ENCODE measurements around the gene ROBO4. TPM values are rescaled to one million over a fixed set of nuclear protein-coding genes. Genes with fewer than 3 reads are reported as not detected.
A peak's percentile ranks its signal among the peaks of the same experiment; 100 is the strongest.

Gene ROBO4
- total and polyA plus RNA-seq, 2 experiments from 2014 or later: not detected

- peak overlapping the region; percentile 65 for H3K4me3 Mint-ChIP-seq
- H3K27ac Mint-ChIP-seq: no peak overlapping the region
- H2AFZ ChIP-seq: peak overlapping the region; percentile 78
- no peaks in the 10 kb centered on the region for H3K36me3 ChIP-seq (ENCODE audit: insufficient read depth)
- no peaks in the 10 kb centered on the region for H3F3A ChIP-seq (replicated peaks; ENCODE audit: low read depth)
- peak; percentile 18 for ATAC-seq
- H4K20me1 ChIP-seq (replicated peaks; ENCODE audit: insufficient read depth): peaks cover 26% of the 10 kb centered on the region
- H3K27me3 ChIP-seq (ENCODE audit: insufficient read depth): peaks cover 100% of the 10 kb centered on the region
- no peak overlapping the region for H3K27ac ChIP-seq (ENCODE audit: low read depth)
- no peaks in the 10 kb centered on the region; the same call in 2 of the 3 replicates for H3K9me3 Mint-ChIP-seq
- H3K4me1 ChIP-seq (ENCODE audit: insufficient read depth): peaks cover 17% of the 10 kb centered on the region; the same call in 1 of the 2 replicates
- TF ChIP-seq CREB1 (CRISPR knock-in tag; IDR thresholded peaks at IDR 0.05; ENCODE audit: low read depth) (no peak), EZH2 (IDR thresholded peaks at IDR 0.05; ENCODE audit: low read depth, unreplicated experiment) (peak; percentile 93), EZH2phosphoT487 (IDR thresholded peaks at IDR 0.05; ENCODE audit: unreplicated experiment) (peak; percentile 53)
- TF ChIP-seq, protein P1, sequence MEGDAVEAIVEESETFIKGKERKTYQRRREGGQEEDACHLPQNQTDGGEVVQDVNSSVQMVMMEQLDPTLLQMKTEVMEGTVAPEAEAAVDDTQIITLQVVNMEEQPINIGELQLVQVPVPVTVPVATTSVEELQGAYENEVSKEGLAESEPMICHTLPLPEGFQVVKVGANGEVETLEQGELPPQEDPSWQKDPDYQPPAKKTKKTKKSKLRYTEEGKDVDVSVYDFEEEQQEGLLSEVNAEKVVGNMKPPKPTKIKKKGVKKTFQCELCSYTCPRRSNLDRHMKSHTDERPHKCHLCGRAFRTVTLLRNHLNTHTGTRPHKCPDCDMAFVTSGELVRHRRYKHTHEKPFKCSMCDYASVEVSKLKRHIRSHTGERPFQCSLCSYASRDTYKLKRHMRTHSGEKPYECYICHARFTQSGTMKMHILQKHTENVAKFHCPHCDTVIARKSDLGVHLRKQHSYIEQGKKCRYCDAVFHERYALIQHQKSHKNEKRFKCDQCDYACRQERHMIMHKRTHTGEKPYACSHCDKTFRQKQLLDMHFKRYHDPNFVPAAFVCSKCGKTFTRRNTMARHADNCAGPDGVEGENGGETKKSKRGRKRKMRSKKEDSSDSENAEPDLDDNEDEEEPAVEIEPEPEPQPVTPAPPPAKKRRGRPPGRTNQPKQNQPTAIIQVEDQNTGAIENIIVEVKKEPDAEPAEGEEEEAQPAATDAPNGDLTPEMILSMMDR (conservative IDR thresholded peaks at IDR 0.05; ENCODE audit: low read depth in 2 of 2): peak; percentile 75 to 78
- TF ChIP-seq, protein P2, sequence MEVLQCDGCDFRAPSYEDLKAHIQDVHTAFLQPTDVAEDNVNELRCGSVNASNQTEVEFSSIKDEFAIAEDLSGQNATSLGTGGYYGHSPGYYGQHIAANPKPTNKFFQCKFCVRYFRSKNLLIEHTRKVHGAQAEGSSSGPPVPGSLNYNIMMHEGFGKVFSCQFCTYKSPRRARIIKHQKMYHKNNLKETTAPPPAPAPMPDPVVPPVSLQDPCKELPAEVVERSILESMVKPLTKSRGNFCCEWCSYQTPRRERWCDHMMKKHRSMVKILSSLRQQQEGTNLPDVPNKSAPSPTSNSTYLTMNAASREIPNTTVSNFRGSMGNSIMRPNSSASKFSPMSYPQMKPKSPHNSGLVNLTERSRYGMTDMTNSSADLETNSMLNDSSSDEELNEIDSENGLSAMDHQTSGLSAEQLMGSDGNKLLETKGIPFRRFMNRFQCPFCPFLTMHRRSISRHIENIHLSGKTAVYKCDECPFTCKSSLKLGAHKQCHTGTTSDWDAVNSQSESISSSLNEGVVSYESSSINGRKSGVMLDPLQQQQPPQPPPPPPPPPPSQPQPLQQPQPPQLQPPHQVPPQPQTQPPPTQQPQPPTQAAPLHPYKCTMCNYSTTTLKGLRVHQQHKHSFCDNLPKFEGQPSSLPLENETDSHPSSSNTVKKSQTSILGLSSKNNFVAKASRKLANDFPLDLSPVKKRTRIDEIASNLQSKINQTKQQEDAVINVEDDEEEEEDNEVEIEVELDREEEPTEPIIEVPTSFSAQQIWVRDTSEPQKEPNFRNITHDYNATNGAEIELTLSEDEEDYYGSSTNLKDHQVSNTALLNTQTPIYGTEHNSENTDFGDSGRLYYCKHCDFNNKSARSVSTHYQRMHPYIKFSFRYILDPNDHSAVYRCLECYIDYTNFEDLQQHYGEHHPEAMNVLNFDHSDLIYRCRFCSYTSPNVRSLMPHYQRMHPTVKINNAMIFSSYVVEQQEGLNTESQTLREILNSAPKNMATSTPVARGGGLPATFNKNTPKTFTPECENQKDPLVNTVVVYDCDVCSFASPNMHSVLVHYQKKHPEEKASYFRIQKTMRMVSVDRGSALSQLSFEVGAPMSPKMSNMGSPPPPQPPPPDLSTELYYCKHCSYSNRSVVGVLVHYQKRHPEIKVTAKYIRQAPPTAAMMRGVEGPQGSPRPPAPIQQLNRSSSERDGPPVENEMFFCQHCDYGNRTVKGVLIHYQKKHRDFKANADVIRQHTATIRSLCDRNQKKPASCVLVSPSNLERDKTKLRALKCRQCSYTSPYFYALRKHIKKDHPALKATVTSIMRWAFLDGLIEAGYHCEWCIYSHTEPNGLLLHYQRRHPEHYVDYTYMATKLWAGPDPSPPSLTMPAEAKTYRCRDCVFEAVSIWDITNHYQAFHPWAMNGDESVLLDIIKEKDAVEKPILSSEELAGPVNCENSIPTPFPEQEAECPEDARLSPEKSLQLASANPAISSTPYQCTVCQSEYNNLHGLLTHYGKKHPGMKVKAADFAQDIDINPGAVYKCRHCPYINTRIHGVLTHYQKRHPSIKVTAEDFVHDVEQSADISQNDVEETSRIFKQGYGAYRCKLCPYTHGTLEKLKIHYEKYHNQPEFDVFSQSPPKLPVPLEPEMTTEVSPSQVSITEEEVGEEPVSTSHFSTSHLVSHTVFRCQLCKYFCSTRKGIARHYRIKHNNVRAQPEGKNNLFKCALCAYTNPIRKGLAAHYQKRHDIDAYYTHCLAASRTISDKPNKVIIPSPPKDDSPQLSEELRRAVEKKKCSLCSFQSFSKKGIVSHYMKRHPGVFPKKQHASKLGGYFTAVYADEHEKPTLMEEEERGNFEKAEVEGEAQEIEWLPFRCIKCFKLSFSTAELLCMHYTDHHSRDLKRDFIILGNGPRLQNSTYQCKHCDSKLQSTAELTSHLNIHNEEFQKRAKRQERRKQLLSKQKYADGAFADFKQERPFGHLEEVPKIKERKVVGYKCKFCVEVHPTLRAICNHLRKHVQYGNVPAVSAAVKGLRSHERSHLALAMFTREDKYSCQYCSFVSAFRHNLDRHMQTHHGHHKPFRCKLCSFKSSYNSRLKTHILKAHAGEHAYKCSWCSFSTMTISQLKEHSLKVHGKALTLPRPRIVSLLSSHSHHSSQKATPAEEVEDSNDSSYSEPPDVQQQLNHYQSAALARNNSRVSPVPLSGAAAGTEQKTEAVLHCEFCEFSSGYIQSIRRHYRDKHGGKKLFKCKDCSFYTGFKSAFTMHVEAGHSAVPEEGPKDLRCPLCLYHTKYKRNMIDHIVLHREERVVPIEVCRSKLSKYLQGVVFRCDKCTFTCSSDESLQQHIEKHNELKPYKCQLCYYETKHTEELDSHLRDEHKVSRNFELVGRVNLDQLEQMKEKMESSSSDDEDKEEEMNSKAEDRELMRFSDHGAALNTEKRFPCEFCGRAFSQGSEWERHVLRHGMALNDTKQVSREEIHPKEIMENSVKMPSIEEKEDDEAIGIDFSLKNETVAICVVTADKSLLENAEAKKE (CRISPR knock-in tag; IDR thresholded peaks at IDR 0.05): no peak
- no peaks in the 10 kb centered on the region for H3K79me2 ChIP-seq (replicated peaks; ENCODE audit: insufficient read depth)
- H3K4me2 ChIP-seq: peak overlapping the region; percentile 80
- peaks cover 100% of the 10 kb centered on the region for H3K27me3 Mint-ChIP-seq (ENCODE audit: insufficient read depth, low read depth, poor library complexity)
- peak overlapping the region; percentile 53 for H3K4me3 ChIP-seq
- peaks cover 39% of the 10 kb centered on the region for H3K4me1 Mint-ChIP-seq
- peak; percentile 69 for DNase-seq (ENCODE audit: low spot score)
- no peaks in the 10 kb centered on the region for H3K9me2 ChIP-seq (ENCODE audit: insufficient read depth)
- H3K36me3 Mint-ChIP-seq (ENCODE audit: low read depth): no peaks in the 10 kb centered on the region; the same call in 2 of the 3 replicates
Measured at GRCh38 chr11:124865902-124866851, 31.5 kb downstream of the ROBO4 start.
